Esophagus muscularis mucosa (tissue), 2 donors: ENCODE results near the gene SARS1.
A peak's percentile ranks its signal among the peaks of the same experiment; 100 is the strongest.

ENCODE experiments used
- POLR2A ChIP-seq: fragments of 450-650 bp; IDR thresholded peaks from one replicate; pipeline ENCODE4 v1.6.1; 2017; ENCODE audit warnings: antibody characterized with exemption, moderate library complexity, mild to moderate bottlenecking, low read depth
- POLR2AphosphoS5 ChIP-seq, 2 donors: sonication (generic); formaldehyde crosslinking; IDR thresholded peaks; one replicate each; pipeline ENCODE4 v1.6.1; 2017; ENCODE audit warnings: antibody characterized with exemption in 2 of 2

DNA sequence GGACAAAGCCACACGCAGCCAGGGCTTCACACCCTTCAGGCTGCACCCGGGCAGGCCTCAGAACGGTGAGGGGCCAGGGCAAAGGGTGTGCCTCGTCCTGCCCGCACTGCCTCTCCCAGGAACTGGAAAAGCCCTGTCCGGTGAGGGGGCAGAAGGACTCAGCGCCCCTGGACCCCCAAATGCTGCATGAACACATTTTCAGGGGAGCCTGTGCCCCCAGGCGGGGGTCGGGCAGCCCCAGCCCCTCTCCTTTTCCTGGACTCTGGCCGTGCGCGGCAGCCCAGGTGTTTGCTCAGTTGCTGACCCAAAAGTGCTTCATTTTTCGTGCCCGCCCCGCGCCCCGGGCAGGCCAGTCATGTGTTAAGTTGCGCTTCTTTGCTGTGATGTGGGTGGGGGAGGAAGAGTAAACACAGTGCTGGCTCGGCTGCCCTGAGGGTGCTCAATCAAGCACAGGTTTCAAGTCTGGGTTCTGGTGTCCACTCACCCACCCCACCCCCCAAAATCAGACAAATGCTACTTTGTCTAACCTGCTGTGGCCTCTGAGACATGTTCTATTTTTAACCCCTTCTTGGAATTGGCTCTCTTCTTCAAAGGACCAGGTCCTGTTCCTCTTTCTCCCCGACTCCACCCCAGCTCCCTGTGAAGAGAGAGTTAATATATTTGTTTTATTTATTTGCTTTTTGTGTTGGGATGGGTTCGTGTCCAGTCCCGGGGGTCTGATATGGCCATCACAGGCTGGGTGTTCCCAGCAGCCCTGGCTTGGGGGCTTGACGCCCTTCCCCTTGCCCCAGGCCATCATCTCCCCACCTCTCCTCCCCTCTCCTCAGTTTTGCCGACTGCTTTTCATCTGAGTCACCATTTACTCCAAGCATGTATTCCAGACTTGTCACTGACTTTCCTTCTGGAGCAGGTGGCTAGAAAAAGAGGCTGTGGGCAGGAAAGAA lies 61.1 kb downstream of the SARS1 start:
- TF ChIP-seq POLR2A (no peak), POLR2AphosphoS5 (IDR thresholded peaks at IDR 0.05) (peak in 1 of 2 donors; percentile 27)
